IPS DF 4.7 (cell line): ENCODE measurements around the gene SNTB2.
A peak's percentile ranks its signal among the peaks of the same experiment; 100 is the strongest.
"Not testable (repeated sequence)": the region's sequence is repeated elsewhere in the genome, so short reads cannot be mapped to it uniquely, and the experiment has no call there.

Experiments used
- DNase-seq: peaks from one replicate; pipeline ENCODE4 v3.0.0-alpha.2; 2013; ENCODE audit warnings: low spot score; ENCODE audit errors: extremely low read depth

The SNTB2 gene

GRCh38 chr16:69186642-69187445, at the start of gene SNTB2:
Gene SNTB2 (plus strand): TSS chr16:69187164. CDS start chr16:69187167, 3 bp downstream.
- peak; percentile 46 for DNase-seq

- DNase-seq, result no peak
Measured at GRCh38 chr16:69138608-69139007, 48.4 kb upstream of the SNTB2 start.

- not testable (repeated sequence) for DNase-seq
Measured at GRCh38 chr16:69139464-69139863, 47.5 kb upstream of the SNTB2 start.

- no peak for DNase-seq
Measured at GRCh38 chr16:69141014-69141413, 46.0 kb upstream of the SNTB2 start.

GRCh38 chr16:69141936-69142335, 45.0 kb upstream of the SNTB2 start:
- DNase-seq, result no peak

GRCh38 chr16:69143116-69143515, 43.8 kb upstream of the SNTB2 start:
- DNase-seq, result no peak

- no peak for DNase-seq
Measured at GRCh38 chr16:69145658-69146057, 41.3 kb upstream of the SNTB2 start.

- not testable (repeated sequence) for DNase-seq
Measured at GRCh38 chr16:69149621-69150020, 37.3 kb upstream of the SNTB2 start.

- DNase-seq, result no peak
Measured at GRCh38 chr16:69150146-69150865, 36.7 kb upstream of the SNTB2 start.

GRCh38 chr16:69157196-69157595, 29.8 kb upstream of the SNTB2 start:
- no peak for DNase-seq

- DNase-seq, result no peak
Measured at GRCh38 chr16:69160192-69160591, 26.8 kb upstream of the SNTB2 start.

- DNase-seq, result no peak
Measured at GRCh38 chr16:69165584-69165983, 21.4 kb upstream of the SNTB2 start.

- DNase-seq, result no peak
Measured at GRCh38 chr16:69166221-69166833, 20.6 kb upstream of the SNTB2 start.

GRCh38 chr16:69166946-69167930, 19.7 kb upstream of the SNTB2 start:
- DNase-seq, result no peak

- DNase-seq, result no peak
Measured at GRCh38 chr16:69169051-69169450, 17.9 kb upstream of the SNTB2 start.

GRCh38 chr16:69169607-69170352, 17.2 kb upstream of the SNTB2 start:
- no peak for DNase-seq

- no peak for DNase-seq
Measured at GRCh38 chr16:69171325-69172084, 15.5 kb upstream of the SNTB2 start.

GRCh38 chr16:69176033-69176800, 10.7 kb upstream of the SNTB2 start:
- no peak for DNase-seq
